Activated effector memory CD4-positive, alpha-beta T cell treated with Interleukin-2 at 50 U/mL for 16 hours (primary cell): Measurements from ENCODE around the gene AGAP3.
A peak's percentile ranks its signal among the peaks of the same experiment; 100 is the strongest.

Source experiments
- DNase-seq: peaks from one replicate; pipeline ENCODE4 v3.0.0-alpha.2; 2020

The AGAP3 gene

DNA sequence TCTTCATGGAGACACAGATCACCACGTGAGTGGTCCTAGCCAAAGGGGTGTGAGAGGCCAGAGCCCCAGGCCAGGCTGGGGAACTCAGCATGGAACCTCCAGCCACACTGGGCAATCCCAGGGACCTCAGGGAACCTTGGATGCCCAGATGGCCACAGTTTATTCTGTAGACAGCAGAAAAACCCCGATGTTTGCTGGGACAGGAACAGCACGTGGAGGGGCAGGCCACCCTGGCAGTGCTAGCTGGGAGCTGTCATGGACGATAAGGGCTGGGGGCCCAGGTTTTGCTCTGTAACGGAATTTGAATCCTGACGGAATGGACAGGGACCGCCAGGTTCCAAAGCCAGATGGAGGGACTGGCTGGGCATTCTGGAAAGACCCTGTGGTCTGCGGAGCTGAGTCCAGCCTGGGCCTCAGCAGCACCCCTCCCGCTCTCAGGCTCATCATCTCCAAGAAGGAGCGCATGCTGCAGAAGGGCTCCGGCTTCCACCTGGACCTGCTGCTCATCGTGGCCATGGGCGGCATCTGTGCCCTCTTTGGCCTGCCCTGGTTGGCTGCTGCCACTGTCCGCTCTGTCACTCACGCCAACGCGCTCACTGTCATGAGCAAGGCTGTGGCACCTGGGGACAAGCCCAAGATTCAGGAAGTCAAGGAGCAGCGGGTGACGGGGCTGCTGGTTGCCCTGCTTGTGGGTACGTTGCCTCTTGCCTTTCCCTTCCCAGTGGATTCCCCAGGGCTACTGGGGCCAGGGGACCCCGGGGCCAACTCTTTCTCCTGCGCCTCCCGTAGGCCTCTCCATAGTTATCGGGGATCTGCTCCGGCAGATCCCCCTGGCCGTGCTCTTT, 11.2 kb upstream of the AGAP3 start:
- no peak for DNase-seq

DNA sequence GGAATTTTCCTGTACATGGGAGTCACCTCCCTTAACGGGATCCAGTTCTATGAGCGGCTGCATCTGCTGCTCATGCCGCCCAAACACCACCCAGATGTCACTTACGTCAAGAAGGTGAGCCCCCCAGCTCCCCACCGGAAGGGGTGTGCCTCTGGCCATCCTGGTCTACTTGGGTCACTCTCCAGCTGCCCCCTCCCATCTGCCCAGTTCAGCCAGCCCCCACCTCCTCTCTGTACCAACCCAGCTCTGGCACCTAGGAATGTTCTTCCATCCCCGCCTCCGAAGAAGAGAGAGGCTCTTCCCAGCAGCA, 10.7 kb upstream of the AGAP3 start:
- no peak for DNase-seq

DNA sequence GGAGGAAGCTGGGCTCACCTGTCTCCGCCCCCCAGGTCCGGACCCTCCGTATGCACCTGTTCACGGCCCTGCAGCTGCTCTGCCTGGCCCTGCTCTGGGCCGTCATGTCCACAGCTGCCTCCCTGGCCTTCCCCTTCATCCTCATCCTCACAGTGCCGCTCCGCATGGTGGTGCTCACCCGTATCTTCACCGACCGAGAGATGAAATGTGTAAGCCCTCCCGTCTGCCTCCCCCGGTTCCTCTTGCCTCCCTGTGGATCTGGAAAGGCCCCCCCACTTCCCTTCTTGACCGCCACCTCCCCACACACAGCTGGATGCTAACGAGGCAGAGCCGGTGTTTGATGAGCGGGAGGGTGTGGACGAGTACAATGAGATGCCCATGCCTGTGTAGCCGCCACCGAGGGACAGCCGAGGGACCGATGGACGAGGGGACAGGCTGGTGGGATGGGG, 10.3 kb upstream of the AGAP3 start:
- DNase-seq = no peak

DNA sequence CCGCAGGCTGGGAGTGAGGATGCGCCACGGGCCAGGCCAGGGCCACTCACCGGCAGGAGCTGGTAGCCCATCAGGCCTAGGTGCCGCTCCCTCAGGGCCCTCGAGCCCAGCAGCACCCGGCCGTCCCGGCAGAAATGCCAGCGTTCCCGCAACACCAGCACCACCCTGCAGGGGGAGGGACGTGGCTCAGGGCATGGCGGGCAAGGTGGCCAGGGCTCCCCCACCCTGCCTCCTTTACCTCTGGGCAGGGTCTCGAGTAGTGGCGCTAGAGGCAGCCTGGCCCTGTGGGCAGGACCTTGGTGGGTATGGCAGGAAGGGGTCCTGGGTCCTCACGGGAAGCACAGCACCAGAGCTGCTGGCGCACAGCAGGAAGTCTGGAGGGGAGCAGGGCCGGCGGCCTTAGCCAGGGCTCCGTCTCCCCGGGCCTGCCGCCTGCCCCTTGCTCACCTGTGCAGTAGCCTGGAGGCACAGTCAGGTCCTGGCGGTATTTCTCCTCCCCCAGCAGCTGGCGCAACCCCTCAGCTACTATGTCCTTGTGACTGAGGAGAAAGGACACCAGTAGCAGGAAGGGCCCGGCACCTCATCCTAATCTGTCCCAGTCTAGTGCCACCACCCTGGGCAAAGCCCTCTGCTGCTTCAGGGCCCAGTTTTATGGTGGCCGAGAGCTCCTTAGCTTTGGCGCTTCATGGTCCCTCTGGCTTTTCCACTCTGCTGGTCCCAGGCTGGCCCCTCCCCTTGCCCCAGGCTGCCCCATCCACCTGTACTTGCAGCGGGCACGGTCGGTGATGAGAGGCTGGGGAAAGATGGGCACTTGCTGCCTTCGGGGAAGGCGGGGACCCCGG, 9.2 kb upstream of the AGAP3 start:
- no peak for DNase-seq

DNA sequence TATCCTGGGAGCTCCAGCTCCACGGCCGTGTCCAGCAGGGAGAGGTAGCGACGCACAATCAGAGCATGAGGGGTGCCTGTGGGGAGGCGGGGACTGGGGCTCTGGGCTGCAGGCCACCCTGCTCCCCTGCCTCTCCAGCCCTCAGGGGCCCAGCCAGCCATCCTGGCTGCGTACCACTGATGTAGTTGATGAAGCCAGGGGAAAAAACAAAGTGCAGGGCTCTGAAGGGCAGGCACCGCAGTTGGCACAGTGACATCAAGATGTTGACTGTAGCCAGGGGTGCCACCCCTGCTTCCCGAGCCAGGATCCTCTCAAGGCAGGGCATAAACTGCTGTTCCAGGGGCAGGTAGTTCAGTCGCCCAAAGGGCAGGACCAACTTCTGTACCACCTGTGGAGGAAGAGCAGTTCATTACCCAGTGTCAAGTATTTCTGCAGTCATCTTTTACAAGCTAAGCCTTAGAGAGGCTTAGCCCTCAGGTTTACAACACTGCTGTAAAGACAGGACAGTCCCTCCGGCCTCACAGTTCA, 8.5 kb upstream of the AGAP3 start:
- DNase-seq = no peak

DNA sequence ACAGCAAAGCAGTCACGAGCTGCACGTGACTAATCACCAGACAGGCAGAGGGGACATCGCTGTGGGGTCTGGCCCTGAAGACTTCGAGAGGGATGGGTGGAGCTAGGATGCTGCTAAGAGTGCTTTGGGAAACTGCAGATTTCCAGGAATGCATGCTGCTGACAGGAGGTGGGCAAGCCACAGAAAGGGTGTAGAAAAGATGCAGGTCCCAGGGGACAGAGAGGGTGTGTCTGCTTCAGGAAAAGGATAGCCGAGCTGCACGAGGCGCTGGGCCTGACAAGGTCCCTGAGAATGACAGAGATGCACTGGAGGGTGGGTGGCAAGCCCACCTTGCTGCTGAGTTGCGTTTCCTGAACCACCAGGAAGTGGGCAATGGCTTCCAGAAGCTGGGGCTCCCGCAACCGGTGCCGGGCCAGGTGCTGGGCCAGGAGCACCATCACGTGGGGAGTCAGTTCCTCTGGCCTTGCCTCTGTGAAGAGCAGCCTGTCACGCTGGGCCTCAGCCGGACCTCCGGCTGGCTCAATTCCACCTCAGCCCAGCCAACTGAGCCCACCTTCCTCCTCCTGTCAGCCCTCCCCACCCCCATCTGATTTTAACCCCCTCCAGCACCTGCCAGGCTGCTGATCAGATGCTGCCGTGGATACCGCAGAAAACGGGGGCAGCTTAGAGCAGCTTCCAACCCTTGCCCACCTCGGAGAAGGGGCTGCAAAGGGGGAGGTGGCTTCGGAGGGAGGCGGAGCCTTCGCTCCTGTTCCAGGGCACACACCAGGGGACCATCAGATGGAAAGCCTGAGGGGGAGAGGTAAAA, 7.8 kb upstream of the AGAP3 start:
- DNase-seq = no peak

DNA sequence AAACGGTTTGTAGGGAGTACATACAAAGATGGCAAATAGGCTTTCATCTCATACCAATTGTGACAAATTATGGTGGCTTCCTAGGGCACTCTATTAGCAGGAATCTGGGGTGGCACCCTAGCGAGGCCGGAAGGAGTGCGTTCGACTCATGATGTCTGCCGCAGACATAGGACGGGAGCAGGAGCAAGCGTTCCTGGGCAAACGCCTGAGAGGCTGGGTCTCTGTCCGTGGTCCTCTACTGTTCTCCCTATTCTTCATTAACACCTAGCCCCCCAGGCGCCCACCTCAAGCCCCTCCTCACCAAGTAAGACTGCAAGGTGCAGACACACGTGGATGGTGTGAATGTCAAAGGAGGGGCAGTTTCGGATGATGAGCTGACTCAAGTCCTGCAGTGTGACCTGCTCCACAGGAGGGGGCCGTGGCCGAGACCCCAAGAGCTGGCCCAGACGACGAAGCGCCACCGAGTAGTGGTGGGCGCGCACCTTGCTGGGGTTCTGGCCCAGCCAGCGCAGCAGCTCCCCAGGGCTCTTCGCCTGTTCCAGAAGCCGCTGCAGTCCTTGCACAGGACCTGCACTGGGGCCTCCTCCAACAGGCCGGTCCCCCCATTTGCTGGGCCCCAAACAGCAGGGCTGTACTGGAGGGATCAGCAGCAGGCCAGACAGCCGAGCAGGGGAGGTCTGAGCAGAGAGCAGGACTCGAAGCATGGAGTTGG, 6.9 kb upstream of the AGAP3 start:
- no peak for DNase-seq

DNA sequence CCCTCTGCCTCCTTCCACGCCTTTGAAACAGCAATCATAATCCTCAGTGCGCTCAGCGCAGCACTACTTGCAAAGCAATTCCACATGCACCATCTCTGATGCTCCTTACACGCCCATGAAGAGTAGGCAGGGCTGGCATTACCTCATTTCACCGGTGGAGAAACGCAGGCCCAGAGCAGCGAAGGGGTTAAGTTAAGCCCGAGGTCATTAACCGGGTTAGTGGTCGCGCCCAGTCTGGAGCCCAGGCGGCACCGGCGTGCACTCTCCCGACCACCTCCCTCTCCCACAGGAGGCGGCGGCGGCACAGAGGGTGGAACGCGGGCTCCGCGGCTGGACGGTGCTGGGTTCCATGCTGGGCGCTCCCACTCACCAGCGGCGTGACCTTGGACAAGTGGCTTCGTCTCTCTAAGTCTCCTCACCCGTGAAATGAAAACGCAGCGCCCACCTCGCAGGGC, 6.2 kb upstream of the AGAP3 start:
- DNase-seq = no peak

DNA sequence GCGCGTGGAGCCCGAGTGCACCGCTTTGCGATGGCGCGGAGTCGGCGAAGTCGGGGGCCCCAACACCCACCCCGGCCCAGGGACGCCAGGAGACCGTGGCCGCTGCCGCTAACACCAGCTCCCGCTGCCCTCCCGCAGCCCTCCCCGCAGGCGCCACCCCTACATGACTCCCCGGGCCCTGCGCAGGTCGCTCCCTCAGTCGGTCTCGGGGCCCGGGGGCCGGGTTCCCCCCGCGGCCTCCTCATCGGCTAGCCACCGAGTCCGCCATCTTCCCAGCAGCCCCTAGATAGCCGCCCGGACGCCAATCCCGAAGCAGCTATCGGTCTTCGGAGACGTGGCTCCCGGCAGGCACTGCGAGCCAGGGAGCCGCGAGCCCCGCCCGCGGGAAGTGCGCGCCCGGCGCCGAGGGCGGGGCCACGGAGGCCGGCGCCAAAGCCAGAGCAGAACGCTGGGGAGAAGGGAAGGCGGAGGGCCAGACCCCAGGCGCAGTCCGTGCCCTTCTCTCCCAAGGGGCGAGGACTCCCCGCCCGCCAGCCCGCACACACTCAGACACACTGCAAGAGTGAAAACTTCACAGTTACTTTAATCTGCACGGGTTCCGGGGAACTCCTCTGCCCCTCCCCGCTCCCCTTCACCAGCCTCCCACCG, 5.6 kb upstream of the AGAP3 start, which contains the start of gene FASTK:
FASTK (minus strand) TSS at position 288 of the 648 bp plus-strand sequence; CDS start at position 245, 43 bp downstream.
- DNase-seq = peak; percentile 82

DNA sequence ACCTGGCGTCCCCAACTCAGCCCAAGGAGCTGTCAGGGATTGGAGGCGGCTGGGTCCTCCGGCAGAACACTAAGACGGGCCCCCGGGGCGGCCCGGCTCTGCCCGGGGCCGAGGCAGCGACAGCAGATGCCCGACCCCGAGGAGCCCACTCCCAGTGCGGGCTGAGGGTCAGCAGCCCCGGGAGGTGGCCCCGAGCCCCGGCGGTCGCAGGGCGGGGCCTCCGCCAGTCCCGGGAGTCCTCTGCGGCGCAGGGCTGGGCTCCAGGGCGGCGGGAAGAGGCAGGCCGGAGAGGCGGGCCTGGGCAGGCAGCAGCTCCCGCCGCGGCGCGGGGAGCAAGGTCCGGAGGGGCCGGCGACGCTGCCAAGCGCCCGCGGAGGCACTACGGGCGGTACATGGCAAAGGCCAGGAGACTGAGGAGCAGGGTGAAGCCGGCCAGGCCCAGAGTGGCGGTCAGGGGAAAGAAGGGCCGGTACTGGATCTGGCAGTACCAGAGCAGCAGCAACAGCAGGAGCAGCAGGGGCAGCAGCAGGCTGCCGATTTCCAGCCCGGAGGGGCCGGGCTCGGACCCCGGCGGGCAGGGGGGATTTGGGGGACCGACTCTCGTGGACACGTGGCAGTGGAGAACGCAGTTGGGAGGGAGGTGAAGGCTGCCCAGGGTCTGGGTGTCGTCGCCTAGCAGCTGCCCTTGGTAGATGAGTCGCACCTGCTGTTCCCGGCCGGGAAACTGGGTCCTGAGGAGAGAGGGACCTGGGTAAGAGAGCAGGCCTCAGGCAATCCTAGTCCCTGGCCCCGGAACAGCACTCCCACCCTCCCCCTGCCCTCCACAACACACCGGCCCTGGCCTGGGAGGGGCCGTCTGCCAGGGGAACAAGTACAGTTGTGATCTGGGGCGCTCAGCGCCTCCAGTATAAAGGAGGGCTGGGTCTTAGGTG, 4.8 kb upstream of the AGAP3 start:
- DNase-seq = no peak

DNA sequence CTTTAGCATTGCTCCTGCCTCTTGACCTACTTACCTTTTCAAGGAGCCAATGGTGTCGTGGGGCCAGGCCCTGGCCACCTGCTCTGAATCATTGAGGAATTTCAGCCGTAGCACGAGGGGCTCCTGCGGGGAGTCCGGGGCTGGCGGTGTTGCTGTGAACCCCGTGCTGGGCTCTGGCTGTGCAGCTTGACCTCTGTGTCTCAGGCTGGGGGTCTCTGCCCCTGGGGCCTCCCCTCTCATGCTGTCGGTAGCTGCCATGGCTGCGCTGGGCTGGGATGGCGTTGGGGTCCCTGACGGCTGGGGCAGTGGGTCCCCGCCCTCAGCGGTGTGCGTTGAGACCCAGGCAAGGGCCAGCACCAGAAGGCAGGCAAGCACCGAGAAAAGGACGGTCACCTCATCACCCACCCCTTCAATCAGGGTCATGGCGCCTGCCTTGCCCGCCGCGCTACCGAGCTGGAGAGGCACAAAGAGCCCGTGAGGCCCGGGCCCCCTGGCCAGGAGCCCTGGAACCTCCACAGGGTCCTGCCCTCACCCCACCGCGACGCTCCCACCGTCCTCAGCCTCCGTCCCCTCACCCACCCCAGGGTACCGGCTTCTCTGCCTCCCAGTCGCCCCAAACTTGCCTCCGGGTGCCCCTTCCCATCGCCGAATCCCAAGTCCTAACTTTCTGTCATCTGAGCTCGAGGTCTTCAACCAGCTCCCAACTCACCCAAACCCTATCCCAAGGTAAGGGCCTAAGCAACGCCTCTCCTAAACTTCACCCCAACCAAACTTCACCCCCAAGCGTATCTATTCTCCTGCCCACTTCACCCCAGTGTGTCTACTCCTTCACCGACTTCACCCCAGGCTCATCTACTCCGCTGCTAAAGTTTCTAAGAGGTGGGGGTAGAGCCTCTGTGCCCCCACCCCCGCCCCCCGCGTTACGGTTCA, 3.9 kb upstream of the AGAP3 start:
- DNase-seq = no peak

DNA sequence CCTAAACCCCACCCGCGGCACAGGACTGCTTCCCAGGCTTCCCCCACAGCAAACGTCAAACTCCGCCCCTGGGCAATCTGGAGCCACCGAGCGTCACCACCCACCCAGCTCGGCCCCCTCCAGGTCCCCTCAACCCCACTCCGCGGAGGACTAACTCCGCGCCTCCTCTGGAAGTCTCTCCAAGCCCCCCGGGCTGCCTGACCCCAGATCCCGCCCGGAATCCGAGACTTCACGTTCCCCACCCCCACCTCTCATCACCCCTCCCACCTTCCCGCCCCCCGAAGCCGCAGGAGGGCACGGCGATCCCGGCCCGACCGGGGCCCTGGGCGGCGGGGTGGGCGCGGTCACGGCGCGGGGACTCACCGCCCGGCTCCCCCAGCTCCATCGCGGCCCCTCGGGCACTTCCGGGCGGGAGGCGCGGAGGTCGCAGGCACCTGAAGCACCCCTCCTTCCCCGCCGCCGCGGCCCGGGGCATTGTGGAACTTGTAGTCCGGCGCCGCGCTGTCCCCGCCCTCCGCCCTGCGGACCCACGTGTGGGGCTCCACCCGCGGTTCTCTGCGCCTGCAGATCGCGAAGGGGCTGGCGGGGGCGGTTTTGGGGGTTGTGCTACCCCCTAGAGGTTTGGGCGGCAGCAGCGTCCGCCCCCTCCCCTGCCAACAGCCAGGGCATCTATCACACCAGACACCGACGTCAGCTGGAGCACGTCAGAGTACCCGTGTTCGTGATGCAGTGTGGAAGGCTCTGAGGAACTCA, 3.0 kb upstream of the AGAP3 start, which contains the start of gene TMUB1:
TMUB1 (minus strand) TSS at position 423 of the 753 bp plus-strand sequence. CDS start 930 bp downstream, outside the sequence.
- DNase-seq = peak; percentile 74

DNA sequence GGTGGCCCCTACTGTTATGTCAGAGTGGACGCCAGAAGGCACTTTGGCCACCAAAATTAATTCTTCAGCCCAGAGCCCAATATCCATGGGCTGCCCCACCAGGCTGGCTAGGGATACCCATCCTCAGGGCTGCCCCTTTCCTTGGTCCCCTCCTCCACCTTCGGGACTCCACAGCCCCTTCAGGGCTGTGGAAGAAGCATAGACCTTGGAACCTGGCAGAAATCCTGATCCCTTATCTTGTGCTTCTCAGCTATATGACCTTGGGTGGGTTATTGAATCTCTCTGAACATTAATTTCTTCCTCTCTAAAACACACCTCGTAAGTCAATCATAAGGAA, 2.5 kb upstream of the AGAP3 start:
- no peak for DNase-seq

DNA sequence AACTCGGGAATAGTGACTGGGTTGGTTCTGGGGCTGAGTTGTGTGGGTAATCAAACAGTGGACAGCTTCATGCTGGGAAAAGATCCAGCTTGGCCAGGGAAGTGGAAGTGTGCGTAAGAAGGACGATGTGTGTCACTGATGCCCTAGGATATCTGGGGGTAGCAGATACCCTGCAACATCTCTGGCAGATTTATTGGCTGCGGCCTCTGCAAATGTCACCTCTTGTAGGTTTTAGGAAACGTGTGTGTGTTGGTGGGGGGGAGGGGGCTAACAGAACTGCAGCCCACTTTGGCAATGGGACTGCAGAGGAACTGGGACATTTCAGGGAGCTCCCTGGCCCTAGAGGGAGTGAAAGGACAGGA, 965 bp upstream of the AGAP3 start:
- no peak for DNase-seq

DNA sequence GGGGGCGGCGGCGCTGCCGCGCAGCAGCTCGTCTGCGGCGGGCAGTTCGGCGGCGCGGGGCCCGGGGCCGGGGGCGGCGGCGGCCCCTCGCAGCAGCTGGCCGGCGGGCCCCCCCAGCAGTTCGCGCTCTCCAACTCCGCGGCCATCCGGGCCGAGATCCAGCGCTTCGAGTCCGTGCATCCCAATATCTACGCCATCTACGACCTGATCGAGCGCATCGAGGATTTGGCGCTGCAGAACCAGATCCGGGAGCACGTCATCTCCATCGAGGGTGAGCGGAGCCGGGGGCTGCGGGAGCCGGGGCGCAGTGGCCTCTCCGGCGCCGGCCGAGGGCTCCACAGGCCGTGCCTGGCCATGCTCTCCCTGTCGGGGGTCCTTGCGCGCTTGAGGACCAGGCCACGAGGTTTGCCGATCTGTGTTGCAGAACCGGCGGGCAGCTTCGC, 548 bp downstream of the AGAP3 start:
- DNase-seq = peak; percentile 8

DNA sequence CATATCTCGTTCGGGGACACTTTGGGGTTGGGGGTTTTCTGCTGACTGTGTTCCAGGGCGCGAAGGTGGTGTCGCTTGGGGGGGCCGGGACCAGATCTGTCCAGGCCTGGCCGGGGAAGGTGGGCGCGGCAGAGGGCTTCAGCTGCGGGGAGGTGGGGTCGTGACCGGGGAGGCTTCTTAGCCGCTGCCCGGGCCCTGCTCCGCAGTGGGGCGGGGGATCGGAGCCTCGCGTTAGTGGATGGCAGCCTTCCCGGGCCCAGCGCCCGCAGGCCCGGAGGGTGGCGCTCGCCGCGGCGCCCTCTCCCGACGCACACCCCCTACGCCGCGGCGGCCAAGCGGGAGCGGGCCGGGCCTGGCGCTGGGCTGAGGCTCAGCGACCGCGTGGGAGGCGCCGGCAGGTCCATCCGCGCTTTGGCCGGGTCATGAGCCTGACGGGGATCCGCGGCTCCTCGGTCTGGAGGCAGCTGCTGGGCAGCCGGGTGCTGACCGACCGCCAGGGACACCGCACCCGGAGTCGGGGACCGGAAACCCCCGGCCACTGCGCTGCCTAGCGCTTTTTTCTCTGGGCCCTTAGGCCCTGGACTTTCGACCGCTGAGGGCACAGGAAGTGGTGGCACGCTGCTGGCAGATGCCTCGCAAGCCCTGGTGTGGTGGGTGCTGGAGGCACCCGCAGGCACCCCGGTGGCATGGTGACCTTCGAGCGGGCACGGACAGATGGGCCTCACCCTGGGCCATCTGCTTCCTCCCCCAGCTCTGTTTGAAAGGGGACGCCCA, 1.2 kb downstream of the AGAP3 start:
- peak; percentile 14 for DNase-seq

DNA sequence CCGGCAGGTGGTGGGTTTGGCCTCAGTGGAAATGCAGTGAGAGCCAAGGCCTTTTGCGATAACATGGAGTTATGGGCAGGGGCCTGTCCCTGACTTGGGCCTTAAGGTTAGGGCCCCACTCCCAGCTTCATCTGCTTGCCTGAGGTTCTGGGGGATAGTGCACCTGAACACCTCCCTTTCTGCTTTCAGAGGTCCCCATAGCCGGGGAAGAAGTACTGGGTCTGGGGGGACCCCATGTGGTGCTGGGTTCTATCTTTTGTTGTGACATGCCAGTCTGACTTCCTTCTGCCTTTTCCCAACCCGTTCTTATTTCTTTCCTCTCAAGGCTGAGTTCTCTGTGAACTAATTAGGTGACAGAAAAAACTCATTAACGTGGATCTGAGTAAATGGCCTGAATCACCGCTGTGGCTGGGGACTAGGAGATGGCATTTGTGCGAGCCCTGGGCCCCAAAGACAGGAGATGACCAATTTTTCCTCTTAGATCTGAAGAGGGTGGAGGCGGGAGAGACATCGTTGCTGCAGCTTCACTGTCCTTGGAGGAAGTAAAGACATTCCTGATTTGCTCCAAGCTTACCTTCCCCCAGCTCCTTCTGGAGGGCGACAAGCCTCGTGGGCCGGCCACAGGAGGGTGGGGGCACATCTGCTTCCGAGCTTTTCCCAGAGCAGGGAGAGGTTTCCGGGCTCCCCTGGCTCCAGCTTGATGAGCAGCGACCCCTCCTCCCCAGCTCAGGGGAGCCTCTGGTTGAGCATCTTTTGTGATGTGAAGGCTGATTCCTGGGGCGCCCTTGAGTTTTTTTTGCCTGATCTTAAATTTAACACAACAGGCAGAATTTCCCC, 2.0 kb downstream of the AGAP3 start:
- no peak for DNase-seq
